ENCODE data around the gene RAB44. TPM values are rescaled to one million over a fixed set of nuclear protein-coding genes. Genes with fewer than 3 reads are reported as not detected.

Gene RAB44
- total and polyA plus RNA-seq, 2 of the 13 experiments (the other 11 are each of a cell fraction or from before 2014, with no cell fraction given) = not detected

GRCh38 chr6:36766399-36766945 lies 68.8 kb downstream of the RAB44 start (continued):
- TF ChIP-seq AHDC1 (CRISPR knock-in tag; IDR thresholded peaks at IDR 0.05; ENCODE audit: borderline replicate concordance) (no peak), FOXA1 (IDR thresholded peaks at IDR 0.05) (no peak), FOXA1 (CRISPR knock-in tag; IDR thresholded peaks at IDR 0.05) (no peak), ZNF101 (CRISPR knock-in tag; IDR thresholded peaks at IDR 0.05; ENCODE audit: borderline replicate concordance, low read depth) (no peak), ZNF605 (CRISPR knock-in tag; IDR thresholded peaks at IDR 0.05) (0 out of 2 replicates have a peak, but pooled peaks have one; percentile 18), NR2F1 (CRISPR knock-in tag; IDR thresholded peaks at IDR 0.05) (no peak), CREB1 (IDR thresholded peaks at IDR 0.05) (no peak), CREB1 (CRISPR knock-in tag; IDR thresholded peaks at IDR 0.05) (no peak)
